NK-92 (cell line): ENCODE data around the gene NAA35.
"Not testable (repeated sequence)": the region's sequence is repeated elsewhere in the genome, so short reads cannot be mapped to it uniquely, and the experiment has no call there.

Experiments used
- DNase-seq: peaks from one replicate; lab custom pipeline; 2025; ENCODE audit not compliant: unreplicated experiment; lab: John Stamatoyannopoulos, UW

NAA35 gene

DNA sequence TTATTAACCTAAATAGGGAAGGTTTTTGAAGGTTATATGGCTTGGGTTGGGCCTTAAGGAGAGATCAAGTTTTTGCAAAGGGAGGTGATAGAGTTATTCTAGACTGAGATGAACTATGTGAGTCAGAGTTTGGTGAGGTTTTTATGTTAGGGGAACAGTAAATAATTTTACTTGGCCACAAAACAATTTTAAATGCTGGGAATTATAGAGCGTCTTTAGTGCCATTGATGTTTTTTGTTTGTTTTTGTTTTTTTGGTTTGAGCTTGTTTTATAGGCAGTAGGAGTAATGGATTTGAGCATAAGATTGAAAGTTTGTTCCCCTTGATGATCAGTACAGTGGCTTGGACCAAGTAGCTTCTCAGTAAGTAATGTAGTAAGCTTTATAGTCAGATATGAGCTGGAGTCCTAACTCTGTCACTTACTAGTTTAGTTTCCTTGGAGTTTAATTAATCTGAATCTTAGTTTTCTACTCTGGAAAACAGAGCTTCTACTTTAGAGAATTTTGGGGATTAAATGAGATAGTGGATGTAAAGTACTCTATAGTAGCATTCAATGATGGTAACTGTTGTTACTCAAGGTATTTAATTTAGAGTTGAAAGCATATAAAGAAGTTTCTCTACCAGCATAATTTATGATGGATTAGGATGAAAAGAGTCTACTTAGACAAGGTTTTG, 2.9 kb downstream of the NAA35 start:
- DNase-seq, result no peak

DNA sequence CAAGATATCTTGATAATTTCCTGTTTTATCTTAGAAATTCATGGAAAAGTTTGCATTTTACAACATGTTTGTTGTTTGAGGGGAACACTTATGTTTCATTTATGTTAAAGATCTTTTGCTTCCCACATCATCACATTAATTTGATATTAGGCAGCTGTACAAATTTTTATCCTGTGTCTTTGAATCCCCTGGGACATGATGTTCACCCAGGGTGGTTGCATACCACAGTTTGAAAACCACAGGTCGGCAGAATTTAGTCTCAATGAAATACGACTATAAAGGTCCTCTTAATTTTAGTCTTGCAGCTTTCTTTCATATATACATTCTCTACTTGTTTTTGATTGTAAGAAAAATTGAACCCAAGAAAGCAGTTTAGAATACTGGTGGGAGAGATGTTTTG, 3.7 kb downstream of the NAA35 start:
- no peak for DNase-seq

DNA sequence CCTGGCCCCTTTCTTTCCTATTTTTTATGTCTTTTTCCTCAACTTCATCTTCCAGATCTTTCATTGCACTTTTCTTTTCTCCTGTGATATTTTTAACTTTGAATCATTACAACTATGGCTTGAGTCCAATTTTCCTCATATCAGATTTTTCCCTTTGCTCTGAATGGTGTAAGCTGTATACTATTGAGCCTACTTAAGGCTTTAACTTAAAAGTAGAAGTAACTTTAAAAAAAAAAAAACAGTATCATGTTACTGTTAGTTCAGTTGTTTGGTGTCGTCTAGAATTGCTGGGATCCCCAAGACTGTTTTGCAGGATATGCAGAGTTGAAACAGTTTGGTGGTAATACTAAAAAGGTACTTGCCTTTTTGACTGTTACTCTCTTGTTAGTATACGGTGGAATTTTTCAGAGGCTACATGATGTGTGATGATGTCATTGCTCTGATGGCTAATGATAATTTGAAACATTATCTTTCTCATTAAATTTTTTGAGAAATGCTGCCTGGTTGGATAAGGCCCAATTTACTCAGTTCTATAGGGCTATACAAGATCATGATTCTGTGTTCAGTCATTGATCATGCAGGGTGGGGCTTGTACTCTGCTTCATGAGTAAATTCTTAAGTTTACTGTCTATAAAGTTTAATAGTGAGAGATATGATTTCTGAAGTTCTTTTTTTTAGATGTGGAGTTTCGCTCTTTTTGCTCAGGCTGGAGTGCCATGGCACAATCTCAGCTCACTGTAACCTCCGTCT, 8.8 kb downstream of the NAA35 start:
- DNase-seq, result no peak

DNA sequence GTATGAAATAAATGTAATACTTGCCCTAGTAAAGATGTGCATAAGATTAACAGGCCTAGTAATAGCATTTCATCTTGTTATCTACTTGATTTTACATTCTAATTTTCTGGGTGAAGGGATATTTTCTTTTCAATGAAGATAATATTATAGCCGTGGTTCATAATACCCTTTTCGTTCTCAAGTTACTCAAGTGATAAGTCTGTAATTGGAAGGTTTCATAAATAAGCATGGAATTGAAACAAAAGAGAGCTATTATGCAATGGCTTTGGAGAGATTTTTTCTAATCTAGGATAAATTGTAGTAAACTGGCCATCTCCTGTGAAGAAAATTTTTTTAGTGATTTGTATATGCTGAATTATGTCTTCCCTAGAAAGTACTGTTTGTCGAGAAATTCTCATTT, 19.0 kb downstream of the NAA35 start:
- DNase-seq, result no peak

DNA sequence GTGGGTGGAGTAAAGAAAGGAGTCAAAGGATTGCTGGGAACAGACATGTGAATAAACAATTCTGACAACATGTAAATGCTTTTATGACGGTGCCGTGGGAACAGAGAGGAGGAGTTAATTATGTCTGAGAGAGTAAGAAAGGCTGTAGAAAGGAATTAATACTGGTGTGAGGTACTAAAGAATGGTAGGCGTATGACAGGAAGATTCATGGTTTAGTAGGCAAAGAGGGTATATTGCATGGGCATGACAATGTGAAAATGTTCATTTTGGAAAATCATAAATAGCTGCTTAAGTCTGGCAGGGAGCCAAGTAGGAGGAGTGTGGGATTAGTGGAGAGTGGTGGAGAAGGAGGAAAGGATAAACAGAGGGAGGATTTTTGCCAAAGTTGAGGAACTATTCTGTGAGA, 19.7 kb downstream of the NAA35 start:
- DNase-seq, result no peak

DNA sequence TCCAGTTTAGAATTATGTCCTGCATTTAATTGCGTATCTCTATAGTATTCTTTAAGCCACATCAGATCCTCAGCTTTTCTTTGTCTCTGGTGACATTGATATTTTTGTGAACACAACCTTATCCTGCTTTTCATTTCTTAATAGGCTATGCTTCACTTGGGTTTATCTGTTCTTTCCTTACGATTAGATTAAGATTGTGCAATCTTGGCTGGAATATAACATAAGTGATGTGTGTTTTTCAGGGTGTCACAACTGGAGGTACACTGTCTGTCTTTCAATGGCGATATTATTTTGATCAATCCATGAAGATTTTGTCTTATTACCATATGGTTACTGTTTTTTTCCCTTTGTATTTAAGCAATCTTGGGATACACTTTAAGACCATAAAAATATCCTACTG, 23.6 kb downstream of the NAA35 start:
- DNase-seq, result no peak

DNA sequence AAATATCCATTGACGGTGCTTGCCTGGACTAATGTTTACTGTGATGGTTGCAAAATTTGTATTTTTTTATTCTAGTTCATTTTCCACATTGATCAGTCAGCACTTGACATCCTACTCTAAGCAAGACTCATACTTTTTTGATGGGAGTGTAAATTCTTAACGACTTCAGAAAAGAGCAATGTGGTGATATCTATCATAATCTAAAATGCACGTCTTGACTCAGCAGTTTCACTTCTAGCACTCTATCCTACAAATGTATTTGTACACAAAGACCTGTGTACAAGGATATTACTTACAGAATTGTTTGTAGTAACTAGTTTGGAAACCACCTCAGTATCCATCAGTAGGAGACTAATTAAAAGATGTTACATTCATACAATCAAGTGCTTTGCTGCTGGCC, 24.0 kb downstream of the NAA35 start:
- no peak for DNase-seq

DNA sequence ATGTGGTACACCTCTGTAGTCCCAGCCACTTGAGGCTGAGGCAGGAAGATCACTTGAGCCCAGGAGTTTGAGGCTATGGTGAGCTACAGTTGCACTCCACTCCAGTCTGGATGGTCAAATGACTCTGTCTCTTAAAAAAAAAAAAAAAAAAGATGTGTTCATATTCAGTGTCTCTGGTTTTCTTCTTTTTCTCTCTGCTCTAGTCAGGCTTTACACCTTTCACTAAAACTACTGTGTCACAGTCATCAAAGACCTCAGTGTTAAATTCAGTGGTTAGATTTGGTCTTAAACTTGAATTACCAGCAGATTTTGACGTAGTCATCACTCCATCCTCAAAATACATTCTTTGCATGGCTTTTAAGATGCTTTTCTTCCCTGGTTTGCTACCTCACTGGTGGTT, 28.8 kb downstream of the NAA35 start:
- no peak for DNase-seq

DNA sequence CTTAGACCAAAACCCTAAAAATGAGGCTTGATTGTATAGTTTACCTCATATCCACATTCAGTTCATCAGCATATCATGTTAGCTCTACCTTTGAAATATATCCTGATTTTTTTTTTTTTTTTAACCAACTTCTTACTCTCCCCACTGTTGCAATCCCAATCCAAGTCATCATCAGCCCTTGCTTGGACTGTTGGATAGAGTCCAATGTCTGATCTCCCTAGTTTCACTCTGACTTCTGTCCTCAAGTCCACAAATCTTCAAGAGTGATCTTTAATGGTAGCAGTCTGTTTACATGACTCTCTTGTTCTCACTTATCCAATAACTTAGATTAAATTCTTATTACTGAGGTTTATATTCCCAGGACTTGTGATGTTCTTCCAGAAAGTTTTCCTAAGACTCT, 30.8 kb downstream of the NAA35 start:
- DNase-seq, result no peak

DNA sequence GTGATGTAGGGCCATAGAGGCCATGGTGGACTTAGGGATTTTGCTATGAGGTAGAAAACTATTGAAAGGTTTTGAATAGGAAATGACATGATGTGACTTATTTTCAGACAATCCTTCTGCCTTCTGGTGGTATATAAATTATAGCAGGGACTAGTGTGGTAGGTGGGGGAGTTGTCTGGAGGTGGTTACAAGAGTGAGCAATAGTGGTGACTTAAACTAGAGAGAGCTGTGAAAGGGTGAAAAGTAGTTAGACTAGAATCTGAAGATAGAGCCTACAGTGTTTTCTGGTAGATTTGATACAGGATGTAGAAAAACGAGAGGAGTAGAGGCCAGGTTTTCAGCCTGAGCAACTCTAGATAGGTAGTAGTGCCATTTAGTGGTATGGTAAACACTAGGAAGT, 32.3 kb downstream of the NAA35 start:
- no peak for DNase-seq

DNA sequence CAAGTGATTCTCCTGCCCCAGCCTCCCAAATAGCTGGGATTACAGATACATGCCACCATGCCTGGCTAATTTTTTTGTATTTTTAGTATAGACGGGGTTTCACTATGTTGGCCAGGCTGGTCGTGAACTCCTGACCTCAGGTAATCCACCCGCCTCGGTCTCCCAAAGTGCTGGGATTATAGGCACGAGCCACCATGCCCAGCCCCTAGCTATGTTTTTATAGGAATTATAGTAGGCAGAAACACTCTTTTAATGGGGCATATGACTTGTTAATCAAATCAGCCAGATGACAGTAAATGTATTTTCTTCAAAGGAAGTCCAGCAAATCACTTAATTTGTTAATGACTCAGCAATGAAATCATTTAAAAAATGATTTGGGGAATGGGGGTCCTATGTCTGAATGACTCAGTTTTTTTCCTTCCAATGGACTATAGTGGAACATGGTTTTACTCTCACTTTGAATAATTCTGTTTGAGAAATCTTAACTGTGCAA, 33.2 kb downstream of the NAA35 start:
- DNase-seq, result not testable (repeated sequence)

DNA sequence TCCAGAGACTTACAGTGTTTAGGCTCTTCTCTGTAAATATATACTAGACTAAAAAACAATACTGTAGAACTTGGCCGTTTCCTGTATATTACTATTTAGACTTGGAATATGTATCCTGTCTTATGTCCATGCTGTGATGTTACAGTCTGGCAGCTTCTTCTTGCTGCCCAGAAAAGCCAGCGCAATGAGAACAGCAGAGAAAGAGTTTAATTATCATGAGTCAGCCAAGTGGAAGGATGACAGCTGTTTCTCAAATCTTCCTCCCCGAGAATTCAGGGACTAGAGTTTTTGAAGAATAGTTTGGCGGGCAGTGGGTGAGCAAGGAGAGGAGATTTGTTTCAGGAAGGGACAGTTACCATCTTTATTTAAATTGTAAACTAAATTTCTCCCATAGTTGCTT, 37.5 kb downstream of the NAA35 start:
- DNase-seq, result no peak

DNA sequence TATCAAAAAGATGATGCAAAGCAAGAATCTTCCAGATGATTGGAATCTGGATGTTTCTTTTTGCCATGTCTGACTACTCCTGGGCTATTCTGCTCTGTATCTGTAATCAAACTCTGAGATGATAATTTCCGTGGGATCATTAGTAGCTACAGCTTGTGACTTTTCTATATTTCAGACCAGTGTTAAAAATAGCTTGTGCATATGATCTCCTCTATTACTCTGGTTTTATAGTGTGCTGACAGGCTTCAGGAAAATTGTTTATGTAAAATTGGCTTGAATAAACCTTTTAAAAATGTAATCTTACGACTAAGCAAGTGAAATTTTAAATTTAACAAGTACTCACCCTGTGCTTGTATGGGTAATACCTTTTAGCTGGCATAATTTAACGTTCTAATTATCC, 40.4 kb downstream of the NAA35 start:
- DNase-seq, result no peak

DNA sequence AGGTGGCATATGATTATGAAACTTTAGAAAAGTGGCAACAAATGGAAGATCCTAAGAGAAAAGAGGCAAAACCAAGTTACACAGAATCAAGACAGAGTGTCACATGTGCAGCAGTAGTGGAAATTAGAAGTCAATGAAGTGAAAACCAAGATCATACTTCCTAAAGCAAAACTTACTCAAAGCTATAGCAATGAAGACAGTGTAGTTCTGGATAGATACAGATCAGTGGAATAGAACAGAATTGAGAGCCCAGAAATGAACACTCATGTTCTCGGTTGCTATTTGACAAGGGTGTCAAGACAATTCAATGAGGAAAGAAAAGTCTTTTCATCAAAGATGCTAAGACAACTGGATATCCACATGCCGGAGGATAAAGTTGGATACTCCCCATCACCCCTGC, 43.5 kb downstream of the NAA35 start:
- no peak for DNase-seq

DNA sequence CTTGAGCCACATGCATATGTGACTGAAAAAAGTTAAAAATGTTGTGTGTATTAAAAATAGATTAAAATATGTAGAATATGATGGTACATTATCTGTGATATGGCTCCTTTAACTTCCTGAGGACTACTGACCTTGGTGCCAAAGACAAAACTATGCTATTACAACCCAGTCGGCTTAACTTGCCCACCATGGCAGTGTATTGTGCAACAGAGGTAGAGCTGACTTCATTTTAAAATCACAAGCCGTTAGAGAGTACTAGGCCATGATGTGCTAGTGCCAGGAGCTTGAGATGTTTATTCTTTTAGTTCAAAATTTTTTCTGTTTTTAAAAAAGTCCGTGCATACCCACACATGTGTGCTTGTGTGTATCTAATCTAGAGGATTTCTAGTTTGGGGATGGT, 46.3 kb downstream of the NAA35 start:
- DNase-seq, result no peak

DNA sequence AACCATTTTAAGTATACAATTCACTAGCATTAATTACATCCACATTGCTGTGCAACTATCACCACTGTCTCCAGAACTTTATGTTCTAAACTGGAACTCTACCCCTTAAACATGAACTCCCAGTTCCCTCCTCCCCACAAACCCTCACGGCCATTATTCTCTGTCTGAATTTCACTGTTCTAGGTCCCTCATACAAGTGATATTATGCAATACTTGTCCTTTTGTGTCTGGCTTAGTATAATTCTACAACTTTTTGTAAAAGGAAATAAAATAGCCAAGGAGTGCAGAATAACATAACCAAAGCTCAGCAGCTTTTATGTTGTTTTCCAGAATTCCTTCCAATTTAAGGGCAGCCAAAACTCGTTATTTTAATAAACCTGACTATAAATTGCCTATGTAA, 53.2 kb downstream of the NAA35 start:
- DNase-seq, result no peak

DNA sequence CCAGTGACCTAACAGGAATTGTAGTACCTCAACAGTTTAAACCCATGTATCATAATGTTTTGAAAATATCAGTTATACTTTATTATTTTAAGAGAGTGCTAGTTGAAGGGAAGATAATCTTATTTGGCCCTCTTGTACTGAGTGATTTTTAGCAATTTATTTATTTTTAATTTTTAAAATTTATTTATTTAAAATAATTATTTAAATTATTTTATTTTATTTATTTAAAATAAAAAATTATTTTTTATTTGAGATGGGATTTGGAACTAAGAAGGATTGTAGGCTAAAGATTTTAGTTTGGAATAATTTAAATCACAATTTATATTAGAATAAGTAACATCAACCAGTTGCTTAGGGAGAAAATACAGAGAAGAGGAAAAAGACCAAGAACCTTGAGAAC, 54.2 kb downstream of the NAA35 start:
- DNase-seq, result no peak

DNA sequence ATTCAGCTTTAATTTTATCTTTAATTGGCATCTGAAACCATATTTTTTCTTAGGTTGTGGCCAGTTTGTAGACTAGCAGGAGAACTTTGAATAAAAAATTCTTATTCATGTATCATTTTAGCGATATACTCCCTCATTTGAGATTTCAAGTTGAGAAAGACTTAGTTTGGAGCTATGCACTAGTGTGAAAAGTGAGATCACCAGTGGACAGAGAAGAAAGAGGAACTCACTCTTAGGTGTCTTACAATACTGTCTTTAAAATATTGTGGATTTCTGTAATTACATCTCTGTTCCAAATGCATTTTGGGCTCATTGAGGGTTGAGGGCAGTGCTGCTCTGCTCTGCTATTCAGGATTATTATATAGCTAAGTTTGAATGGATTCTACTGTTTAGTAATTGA, 54.7 kb downstream of the NAA35 start:
- DNase-seq, result no peak

DNA sequence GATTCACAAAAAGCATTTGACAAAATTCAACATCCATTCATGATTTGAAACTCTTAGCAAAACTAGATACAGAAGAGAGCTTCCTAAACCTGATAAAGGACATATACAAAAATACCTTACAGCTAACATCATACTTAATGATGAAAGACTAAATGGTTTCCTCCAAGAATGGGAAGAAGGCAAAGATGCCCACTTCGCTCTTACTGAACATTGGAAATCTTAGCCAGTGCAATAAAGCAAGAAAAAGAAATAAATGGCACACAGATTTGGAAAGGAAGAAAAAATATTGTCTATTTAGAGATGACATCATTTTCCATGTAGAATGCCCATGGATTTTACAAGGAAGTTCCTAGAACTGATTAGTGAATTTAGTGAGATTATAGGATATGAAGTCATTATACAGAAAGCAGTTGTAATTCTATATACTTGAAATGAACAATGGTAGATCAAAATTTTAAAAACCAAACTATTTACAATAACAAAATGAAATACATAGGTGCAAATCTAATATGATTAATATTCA, 64.4 kb downstream of the NAA35 start:
- DNase-seq, result no peak

DNA sequence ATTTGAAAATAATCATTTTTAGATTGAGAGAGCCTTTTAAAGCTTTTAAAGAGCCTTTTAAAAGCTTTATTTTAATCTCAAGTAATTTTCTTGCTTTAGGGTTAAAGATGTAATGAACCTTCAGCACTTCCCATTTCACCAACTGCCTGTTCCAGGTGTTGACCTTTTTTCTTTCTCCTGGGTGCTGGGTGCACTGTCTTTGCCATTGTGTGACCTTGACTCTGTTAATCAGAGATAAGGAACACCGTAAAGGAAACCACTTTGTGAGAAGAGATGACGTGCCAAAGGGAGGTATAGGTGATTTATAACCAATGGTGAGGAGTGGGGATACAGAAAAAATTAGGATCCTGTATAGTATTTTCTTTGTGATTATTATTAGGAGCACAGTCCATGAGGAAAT, 68.2 kb downstream of the NAA35 start:
- no peak for DNase-seq

DNA sequence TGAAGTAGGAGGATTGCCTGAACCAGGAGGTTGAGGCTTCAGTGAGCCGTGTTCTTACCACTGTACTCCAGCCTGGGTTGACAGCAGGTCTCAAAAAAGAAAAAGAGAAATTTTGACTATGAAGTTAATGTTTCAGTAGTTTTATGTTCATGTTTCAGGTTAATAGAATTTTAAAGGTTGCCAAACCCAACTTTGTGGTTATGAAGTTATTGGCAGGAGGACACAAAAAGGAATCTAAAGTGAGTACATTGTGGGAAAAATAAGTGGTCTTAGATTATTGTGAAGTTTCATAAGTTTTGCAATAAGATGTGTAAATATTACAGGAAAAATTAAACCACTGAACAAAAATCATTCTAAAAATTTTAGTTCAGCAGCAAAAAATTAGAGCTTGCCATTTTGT, 79.8 kb downstream of the NAA35 start:
- DNase-seq, result no peak

DNA sequence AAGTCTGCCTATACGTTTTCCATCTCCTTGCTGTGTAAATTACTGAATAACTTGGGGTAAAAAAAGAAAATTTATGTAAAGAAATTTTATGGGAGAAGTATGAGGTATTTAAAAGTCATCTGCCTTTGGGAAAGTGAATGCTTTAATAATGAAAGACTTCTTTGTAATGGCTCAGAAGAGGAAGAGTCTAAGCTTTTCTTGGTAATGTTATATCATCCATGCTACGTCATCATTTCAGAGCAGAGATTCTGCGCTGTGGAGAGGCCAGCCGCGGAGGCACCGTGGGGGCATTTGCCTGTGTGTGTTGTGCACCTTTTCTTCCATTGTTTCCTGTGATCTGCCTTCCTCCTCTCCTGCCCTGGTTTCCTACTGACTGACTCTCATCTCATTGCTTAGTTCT, 80.2 kb downstream of the NAA35 start:
- DNase-seq, result no peak
